GM10248 (cell line): ENCODE measurements around the gene TNKS2.

Experiments used
- CTCF ChIA-PET: fragments of 300-600 bp; sonication (Branson Sonifier 250); formaldehyde crosslinking; extraction: SDS; loops from one replicate; lab custom pipeline; 2021; ENCODE audit warnings: antibody characterized with exemption; lab: Yijun Ruan, JAX
- POLR2A ChIA-PET: fragments of 350-650 bp; sonication (Branson Sonifier 250); formaldehyde crosslinking; extraction: SDS; loops from one replicate; lab custom pipeline; 2020; ENCODE audit warnings: antibody characterized with exemption; lab: Yijun Ruan, JAX
- DNase-seq: peaks from one replicate; pipeline ENCODE4 v3.0.0; 2012; ENCODE audit errors: extremely low spot score
- TF ChIP-seq, protein P1 (sequence below): IDR thresholded peaks from 2 replicates; pipeline ENCODE4 v1.5.1; 2012; ENCODE audit warnings: mild to moderate bottlenecking, low read depth; ENCODE audit errors: extremely low read depth, missing control alignments, control extremely low read depth

TNKS2 gene

GRCh38 chr10:91897421-91897820 lies 99.2 kb downstream of the TNKS2 start:
- no peak for DNase-seq
- TF ChIP-seq, protein P1, sequence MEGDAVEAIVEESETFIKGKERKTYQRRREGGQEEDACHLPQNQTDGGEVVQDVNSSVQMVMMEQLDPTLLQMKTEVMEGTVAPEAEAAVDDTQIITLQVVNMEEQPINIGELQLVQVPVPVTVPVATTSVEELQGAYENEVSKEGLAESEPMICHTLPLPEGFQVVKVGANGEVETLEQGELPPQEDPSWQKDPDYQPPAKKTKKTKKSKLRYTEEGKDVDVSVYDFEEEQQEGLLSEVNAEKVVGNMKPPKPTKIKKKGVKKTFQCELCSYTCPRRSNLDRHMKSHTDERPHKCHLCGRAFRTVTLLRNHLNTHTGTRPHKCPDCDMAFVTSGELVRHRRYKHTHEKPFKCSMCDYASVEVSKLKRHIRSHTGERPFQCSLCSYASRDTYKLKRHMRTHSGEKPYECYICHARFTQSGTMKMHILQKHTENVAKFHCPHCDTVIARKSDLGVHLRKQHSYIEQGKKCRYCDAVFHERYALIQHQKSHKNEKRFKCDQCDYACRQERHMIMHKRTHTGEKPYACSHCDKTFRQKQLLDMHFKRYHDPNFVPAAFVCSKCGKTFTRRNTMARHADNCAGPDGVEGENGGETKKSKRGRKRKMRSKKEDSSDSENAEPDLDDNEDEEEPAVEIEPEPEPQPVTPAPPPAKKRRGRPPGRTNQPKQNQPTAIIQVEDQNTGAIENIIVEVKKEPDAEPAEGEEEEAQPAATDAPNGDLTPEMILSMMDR, result no peak
- ChIA-PET POLR2A (no interaction called here), CTCF (no interaction called here)

DNA sequence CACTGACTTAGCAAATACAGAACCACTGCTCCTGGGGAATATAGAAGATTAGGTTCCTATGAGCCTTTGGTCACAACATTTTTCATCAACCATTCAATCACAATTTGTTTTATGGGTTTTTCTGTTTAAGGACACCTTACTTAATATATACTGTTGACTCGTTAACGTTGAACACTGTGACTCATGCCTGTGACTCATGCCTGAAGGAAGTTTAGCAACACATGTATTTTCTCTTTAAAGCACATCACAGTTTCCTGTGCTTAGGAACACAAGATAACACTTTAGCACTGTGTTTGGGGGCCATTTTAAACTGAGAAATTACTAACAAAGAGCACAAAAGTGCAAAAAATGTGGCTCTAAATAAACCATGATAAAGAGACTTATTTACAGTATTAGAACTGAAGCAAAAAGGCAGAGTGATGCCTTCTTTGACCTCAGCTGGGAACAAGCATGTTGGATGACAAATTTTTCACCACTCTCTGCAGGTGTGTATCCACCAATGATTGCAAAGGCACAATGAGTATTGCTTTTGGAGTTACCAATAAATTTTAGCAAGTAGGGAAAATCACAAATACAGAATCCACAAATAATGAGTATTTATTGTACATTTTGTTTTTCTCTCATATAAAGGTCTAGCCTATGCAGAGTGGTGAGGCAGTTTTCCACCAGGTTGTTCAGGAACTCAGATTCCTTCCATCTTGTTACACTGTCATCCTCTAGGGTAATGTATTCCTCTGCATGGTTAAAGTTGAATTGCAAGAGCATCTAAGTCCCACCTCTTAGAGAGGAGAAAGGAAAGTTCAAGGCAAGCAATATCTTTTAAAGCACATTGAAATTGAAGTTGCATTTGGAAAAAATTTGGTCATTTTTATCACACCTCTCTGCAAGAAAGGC lies 103.8 kb downstream of the TNKS2 start:
- POLR2A ChIA-PET, result no interaction called here
- no peak for DNase-seq
- TF ChIP-seq, protein P1, result no peak
- CTCF ChIA-PET, result no interaction called here

- DNase-seq, result no peak
- TF ChIP-seq, protein P1, result no peak
- POLR2A ChIA-PET, result interaction anchor here (1.4 kb wide), 1 partner anchor 17 kb away, joined by 6 read pairs; the partner anchor contains the start of gene BTAF1
- CTCF ChIA-PET, result interaction anchor here (0.8 to 1.2 kb wide), 2 partner anchors 36 to 610 kb away, joined by 3 read pairs; no protein-coding TSS in a partner anchor
These were observed 108.9 kb downstream of the TNKS2 start for GRCh38 chr10:91907033-91907594.

DNA sequence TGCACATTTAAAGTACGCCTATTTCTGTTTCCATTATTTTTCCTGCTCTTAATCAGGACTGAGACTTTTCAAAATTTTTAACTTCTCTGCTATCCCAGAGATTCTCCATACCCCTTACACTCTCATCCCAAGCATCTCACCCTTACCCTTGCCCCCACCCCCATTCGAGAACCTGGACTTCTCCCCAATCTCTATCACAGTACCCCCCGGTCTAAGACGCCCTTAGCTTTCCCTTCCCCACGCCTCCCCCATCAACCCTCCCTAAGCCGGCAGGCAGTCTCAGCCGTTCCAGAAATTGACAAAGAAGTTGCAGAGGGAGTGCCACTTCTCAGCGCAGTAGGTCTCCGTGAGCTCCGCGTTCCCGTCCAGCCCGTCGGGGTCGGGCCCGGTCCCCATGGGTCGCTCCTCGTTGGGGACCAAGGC lies 109.7 kb downstream of the TNKS2 start:
- ChIA-PET POLR2A (interaction anchor here (1.4 kb wide), 1 partner anchor 16 kb away, joined by 6 read pairs; the partner anchor contains the start of gene BTAF1), CTCF (interaction anchor here (1.2 kb wide), 1 partner anchor 35 kb away, joined by 3 read pairs; no protein-coding TSS in a partner anchor)
- TF ChIP-seq, protein P1, result no peak
- DNase-seq, result no peak

GRCh38 chr10:91908337-91909116 lies 110.3 kb downstream of the TNKS2 start:
- POLR2A ChIA-PET, result interaction anchor here (1.4 kb wide), 1 partner anchor 15 kb away, joined by 6 read pairs; the partner anchor contains the start of gene BTAF1
- TF ChIP-seq, protein P1, result peak; percentile 72
- DNase-seq, result peak; percentile 86
- CTCF ChIA-PET, result interaction anchor here (1.2 kb wide), 1 partner anchor 15 kb away, joined by 3 read pairs; the partner anchor contains the start of gene BTAF1
